T-helper 22 cell (primary cell): ENCODE measurements around the gene RUNX3.

Source experiments
- DNase-seq: peaks from one replicate; pipeline ENCODE4 v3.0.0-alpha.2; 2020; ENCODE audit warnings: low read depth

The RUNX3 gene

DNA sequence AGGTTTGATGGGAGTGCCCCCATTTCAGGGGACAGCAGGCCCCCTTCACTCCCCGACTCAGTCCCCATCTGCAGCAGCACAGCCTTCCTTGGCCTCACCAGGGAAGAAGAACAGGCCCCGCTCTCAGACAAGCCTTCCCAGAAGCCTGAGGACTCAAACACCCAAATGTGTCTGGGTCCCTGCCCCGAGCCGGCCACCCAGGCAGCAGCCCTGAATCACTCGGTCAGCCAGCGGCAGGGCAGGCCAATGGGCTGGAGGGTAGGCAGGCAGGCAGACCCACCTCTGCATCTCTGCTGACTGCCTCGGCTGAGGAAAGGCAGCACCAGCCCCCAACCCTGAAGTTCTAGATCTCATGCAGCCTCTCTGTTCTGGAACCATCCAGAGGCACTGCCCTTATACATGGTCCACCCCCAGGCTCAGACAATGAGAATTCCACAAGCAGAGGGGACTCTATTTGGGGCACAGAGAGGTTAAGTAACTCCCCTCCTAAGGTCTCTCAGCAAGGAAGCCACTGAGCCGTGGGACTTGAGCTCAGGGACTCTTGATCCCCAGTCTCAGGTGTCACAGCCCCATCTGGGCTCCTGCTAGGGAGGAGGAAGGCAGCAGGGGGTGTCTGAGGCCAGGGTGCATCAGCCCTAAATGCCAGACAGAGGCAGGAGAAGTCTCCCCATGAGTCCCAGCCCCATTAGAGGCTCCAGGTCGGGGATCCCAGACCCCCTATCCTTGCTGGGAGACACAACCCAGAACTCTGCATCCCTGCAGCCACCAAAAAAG lies 33.2 kb upstream of the RUNX3 start:
- DNase-seq = no peak

DNA sequence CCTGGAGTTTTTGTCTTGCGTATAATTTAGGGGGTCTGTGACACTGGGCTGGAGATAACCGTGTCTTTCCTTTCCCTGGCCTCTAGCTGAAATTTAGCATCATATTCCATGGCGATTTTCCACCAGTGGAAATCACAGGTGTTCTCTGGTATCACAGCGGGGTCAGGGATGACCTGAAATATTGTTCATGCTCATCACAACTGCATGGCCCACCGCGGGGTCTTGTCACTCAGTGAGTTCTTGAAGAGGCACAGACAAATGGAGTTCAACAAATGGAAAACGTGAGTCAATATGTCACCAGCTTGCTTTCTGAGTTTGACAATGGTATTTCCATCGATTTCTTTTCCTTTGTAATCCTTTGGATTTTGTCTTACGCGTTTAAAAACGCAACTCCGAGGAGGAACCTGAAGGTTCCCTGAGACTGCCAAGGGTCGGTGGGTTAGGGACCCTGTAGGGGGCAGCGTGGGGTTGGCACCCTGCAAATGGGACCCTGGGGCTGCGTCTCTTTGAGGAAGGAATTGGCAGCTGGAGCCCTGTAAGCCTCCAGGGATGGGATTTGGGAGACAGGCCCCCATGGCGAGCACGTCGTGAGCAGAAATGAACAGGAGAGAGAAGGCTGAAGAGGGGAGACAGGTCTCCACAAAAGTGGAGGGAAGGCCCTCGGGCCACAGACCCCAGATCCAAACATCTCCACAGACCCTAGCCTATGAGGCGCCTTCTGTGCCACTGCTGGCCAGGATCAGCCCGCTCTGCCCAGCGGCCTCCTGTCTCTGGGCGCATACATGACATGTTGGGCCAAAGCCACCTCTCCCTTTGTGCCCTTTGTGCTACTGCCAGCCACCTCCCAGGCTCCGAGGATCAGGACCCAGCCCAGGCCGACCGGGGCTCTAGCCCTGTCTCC lies 32.1 kb upstream of the RUNX3 start:
- DNase-seq = no peak

DNA sequence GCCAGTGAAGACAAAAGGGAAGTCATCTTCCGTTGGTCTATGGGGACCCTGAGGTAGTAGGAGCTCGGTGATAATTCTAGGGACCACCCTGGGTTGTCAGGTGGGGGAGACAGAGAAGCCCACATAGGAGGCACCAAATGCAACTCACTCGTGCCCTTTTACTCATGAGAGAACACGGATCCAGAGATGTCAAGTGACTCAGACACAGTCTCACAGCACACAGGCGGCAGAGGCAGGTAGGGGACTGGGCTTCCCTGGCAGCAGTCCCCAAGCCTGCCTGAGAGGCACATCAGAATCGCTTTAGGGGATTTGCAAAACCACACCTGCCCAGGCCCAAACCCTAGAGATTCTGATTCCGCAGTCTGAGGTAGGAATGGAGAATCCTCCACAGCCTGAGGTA lies 31.3 kb upstream of the RUNX3 start:
- DNase-seq = no peak

DNA sequence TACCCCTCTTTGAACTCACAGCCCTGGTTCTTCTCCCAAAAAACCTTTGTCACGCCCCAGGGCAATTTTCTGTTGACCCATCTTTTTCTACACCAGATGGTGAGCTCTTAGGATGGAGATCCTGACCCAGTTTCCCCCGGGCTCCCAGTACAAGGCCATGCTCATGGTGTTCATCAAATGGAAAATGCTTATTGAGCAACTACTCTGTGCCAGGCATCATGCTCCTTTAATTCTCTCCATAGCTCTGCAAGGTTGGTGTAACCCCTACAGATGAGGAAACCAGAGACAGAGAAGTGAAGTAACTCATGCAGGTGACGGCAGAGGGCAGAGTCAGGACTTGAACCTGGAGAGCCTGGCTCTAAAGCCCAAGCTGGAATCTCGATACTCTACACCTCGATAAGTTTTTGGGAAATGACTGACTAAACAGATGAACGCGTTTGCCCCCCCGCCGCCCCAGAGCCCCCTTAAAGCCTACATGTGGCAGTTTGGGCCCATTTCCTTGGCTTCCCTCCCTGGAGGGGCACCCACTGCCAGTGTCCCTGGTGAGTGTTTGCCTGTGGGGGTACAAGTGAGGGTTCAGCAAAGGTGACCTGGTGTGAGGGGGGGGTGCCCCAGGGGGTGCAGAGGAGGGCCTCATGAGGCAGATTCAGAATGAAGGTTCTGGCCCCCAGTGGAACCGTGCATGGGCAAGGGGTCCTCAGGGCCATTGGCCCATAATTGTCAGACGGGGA lies 30.2 kb upstream of the RUNX3 start:
- no peak for DNase-seq

DNA sequence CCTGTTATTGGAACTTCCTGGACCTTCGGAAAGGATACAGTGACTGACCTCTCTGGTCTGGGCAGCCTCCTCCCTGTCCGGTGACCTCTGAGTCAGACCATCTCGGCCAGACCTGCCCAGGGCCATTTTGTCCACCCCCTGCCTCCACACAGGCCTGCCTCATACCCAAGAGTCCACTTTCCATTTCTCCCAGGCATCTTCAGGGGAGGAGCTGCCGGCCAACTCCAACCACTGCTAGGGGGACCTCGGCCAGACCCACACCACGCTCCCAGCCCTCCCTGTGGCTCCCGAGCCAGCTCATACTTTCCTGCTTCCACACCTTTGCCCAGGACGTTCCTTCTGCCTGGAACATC lies 29.5 kb upstream of the RUNX3 start:
- DNase-seq = no peak

DNA sequence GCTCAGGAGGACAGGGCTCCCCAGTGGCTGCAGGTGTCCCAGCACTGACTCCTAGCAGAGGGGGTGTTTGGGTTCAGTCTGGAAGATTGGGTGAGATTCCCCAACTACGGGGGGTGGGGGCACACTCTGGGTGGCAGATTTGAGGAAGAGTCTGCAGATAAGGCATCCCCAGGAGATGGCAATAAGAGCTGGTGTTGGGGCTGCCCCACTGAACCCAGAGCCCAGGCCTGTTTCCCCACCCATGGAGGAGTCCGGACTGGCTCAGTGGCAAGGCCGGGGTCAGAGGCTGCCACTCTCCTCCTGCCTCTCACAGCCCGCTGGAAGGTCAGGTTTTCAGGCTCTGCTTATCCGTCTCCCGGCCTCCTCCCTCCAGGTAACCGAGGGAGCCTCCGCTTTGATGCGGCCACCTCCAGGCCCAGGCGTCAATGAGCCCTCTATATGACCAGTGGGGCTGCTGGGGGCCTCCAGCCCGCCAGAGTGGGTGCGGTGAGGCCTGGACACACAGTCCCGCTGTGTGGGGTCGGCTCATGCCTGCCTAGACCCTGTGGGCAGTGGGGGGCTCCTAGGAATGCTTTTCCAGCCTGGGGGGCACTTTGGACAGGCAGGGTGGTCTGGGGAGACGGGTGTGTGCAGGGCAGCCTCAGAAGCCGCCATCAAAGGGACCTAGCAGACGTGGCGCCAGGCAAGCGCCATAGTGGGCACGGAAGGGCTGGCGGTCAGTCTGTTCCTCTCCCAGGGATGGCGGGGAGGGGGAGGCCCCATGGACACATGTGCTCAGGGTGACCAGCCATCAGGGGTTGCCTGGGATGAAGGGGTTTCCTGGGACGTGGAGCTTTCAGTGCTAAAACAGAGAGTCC lies 28.9 kb upstream of the RUNX3 start:
- DNase-seq = no peak

DNA sequence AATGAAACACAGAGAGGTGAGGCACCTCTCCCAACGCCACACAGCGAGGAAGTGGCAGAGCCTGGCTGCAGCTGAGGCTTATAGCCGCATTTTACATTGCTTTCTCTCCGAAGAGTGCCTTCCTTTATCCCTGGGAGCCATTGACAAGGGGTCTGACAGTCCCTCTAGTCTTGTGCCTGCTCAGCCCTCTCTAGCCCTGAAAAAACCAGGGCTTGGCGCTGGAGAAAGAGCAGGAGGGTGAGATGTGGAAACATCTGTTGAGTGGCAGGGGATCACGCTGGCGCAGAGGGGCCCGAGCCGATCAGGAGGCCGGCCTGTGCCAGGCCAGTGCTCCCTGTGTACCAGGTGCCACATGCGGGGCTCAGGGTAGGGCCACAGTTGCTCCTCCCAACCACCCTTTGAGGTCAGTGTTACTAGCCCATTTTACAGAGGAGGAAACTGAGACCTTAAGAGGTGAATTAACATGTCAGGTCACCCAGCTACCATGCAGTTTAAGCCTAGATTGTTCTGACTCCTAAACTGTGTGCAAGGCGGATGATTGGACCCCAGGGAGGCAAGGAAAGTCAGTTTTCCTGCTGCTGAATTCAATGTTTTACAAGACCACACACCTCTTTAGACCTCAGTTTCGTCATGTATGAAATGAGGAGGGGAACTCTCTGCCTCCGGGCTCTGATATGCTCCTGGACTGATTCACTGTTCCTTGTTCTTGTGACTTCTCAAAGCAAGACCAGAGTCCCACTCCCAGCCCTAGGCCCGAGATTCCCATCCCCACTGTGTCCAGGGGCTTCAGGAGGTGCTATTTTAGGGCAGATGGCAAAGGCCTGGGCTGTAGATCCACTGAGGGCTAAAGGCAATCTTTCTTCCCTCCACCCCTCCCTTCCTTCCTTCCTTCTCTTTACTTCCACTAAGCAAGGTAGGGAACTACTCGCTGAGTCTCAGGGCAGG lies 28.0 kb upstream of the RUNX3 start:
- DNase-seq = no peak

DNA sequence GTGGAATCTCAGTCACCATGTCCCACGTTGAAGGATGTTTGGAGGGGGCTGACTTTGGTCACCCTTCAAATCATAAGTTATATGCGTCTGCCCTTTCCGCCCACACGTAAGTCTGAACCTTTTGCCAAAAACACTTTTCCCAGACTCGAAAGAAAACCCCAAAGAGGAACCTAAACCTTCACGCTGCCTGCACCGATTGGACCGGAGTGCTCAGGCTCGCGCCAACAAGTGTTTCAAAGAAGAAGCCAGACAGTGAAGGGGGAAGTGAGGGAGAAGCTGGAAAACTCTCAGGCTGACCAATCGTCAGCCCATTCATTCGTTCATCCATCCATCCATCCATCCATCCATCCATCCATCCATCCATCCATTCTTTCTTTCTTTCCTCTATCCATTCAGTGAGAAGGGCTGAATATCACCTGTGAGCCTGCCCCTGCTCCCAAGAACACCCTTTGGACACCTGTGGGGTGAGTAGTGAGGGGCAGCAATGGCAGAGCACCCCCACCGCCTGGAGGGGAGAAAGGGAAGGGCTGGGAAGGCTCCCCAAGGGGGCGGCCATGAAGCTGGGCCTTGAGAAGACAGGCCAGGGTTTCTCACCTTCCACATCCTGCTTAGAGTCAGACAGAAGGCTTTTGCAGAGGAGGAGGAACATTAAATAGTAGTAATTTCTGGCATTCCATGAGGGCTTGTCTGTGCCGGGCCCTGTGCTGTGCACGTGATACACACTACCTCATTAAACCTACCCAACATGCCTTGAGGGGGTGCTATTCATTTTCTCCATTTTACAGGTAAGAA lies 27.1 kb upstream of the RUNX3 start:
- DNase-seq = no peak

DNA sequence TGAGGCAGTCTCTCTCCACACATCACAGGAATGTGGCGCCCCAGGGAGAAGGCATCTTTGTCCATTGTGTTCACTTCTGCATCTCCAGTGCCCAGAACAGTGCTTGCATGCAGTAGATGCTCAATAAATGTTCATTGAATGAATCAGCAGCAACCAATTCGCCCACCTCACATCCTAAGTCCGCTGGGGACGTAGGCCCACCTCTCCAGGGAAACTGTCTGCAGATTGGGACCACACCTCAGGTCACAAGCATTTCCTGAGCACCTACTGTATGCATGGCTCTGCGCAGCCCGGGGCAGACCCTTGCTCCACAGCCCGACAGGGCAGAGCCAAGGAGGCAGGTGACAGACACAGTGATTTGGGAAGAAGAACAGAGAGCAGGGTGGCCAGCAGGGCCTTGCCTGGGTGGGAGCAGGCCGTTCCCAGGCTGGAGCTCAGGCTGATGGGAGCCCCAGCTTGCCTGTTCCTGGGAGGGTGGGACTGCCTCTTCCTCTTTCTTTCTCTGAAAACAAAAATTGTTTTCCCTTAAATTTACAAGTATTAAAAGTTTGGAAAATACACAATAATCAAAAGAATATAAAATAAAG lies 25.8 kb upstream of the RUNX3 start:
- no peak for DNase-seq

DNA sequence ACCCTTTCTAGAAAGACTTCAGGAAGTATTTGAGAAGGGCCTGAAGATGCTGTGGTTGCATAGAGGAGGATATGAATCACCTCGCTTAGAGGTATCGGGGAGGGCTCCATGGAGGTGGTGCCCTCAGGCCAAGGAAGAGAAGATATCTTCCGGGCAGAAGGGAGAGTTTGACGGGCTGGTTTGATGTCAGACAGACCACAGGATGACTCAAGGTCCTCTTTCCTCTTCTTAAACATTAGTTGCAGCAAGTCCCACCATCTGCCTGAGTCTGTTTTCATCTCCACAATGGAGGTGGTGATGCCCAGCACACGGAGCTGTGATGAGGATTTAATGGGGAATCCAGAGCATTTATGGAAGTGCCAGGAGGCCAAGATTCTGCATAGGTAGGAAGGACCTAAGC lies 25.1 kb upstream of the RUNX3 start:
- peak; percentile 57 for DNase-seq

DNA sequence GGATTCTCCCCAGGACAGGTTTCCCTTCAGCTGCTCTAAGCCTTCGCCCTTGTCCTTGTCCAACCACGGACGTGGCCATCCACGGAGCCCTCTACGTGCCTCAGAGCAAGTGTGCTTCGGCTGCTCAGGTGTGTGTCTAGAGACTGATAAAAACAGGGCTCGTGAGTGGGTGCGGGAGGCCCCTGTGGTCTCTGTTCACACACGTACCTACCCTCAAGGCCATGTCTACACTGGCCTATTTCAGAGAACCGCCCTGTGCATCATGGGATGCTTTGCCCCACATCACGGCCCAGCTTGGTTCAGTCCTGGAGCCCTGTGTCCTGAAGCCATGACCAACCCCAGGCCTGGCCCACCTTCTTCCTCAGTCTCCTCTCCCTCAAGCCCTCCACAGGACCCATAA lies 24.6 kb upstream of the RUNX3 start:
- no peak for DNase-seq

DNA sequence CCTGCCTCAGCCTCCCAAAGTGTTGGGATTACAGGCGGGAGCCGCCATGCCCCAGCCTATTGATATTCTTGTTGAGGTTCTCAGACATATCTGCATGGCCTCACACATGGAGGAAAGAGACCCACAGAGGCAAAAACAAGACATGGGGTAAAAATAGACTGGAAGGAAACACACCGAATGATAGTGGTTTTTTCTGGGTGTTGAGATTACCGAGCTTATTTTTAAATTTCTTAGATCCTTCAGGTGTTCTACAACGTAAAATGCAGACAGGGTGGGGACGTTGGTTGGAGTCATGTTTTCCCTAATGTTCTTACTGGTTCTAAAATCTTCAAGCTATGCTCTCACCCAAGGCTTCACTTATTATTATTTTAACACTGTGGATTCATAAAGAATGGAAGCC lies 23.9 kb upstream of the RUNX3 start:
- no peak for DNase-seq

DNA sequence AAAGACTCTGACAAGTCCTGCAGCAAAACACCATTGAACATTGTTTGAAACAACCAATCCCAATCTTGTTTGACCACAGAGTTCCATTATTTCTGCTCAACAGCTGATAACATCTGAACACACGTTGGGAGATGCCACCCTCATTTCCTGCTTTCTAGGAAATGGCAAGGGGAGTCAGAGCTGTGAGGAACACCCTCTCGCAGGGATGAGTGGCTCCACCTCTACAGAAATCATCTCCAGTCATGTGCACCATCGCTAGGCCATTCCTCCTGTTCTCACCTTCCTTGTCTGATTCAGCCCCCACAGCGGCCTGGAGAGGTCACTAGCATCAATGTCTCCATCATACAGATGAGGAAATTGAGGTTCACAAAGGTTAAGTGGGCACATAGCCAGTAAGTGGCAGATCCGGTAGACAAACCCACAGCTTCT lies 22.4 kb upstream of the RUNX3 start:
- DNase-seq = no peak

DNA sequence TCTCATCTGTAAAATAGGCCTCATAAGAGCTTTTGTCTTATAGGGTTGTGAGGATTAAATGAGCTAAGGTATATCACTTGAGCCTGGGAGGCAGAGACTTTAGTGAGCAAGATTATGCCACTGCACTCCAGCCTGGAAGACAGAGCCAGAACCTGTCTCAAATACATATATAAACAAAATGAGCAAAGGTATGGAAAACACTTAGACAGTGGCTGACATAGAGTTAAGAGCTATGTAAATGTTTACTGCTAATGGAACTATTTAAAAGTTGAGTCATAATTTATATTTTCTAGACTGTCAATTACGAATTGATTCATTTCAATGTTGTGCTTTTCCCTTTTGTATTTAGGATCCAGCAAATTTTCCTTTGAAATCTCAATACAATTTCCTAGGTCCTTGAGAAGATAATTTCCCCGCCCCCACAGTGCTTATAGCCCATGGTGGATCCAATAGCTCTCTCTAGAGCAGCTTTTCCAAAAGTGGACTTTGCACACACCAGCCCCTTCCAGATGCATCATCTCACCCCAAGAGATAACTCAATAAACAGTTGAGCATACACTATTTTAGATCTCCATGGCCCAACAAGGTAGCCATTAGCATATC lies 21.8 kb upstream of the RUNX3 start:
- no peak for DNase-seq

DNA sequence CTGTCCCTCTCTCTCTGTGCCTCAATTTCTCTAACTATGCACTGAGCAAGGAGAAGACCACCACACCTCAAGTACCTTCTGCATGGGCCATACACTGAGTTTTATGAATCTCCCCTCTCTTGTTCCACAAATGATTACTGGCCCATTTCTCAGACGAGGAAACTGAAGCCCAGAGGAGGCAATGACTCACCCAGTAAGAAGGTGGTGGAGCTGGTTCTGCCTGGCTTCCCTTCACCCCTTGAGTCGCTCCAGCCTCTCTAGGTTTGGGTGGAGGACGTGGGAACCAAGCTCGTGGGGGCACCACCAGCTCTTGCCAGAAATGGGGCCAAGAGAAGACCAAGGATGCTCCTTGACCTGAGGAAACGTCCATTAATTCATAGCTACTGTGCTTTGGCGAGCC lies 21.3 kb upstream of the RUNX3 start:
- no peak for DNase-seq

DNA sequence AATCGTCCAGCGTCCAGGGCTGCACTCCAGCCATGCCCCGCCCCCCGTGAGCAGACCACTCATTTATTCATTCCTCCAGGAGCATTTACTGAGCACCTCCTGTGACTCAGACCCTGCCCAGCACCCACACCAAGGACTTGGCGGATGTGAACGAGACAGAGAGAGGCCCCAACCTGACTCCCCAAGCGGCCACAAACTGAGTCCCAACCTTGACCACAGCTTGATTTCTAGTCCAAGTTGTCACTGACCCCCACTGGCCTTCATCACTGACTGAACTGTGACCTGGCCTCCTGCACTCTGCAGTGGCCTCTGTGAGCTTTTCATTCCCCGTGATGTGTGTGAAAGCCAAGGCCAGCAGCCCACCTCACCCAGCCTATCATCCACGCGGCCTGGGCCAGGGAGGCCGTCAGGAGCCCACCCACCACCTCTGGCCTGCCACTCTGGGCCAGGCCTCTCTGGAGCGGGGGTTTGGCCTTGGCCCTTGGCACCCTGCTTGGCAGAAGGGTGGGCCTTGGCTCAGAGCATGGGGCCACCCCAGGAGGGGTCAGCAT lies 19.3 kb upstream of the RUNX3 start:
- DNase-seq = no peak

DNA sequence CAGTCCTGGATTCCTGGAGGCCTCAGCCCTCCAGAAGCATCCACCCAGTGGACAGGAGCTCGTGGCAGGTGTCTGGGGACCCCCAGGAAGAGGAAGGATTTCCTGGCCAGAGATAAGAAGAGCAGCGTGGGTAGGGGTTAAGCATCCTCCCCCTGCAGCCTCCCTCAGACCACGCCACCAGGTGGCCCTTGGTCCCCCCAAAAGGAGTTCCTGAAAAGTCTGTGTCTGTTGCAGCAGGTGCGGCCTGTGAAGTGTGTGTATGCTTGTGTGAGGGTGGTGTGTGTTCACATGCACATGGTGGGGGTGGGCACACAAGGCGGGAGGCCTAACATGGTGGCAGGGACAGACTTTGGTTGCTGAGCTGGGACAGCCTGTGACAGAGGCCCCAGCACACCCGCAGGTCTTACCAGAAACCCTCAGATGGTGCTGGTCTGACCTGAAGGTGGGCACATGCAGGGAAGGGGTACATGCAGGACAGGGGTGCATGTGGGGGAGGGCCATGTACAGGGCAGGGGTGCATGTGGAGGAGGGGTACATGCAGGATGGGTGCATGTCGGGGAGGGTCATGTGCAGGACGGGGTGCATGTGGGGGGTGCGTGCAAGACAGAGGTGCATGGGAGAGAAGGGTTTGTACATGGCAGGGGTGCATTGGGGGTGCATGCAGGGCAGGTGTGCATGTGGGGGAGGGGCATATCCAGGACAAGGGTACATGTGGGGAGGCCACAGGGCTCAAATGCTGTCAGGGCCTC lies 18.2 kb upstream of the RUNX3 start:
- DNase-seq = no peak
